Epithelial cell of esophagus (primary cell): ENCODE measurements around the gene ARL2BP.

Experiments used
- DNase-seq: peaks from one replicate; pipeline ENCODE4 v3.0.0; 2010; ENCODE audit warnings: low read depth
- H3K4me3 ChIP-seq: 2 replicates; pipeline ENCODE4 v1.5.1; 2011; ENCODE audit warnings: mild to moderate bottlenecking, low read length, control low read depth
- CTCF ChIP-seq: IDR thresholded peaks from 2 replicates; pipeline ENCODE4 v1.5.1; 2011; ENCODE audit warnings: low read depth, mild to moderate bottlenecking, low read length, control low read depth, inconsistent platforms; ENCODE audit not compliant: insufficient read depth; ENCODE audit errors: missing control alignments

ARL2BP gene

GRCh38 chr16:57258226-57258909, 13.3 kb downstream of the ARL2BP start:
- H3K4me3 ChIP-seq = no peak overlapping the region
- DNase-seq = no peak
- no peak for TF ChIP-seq CTCF

DNA sequence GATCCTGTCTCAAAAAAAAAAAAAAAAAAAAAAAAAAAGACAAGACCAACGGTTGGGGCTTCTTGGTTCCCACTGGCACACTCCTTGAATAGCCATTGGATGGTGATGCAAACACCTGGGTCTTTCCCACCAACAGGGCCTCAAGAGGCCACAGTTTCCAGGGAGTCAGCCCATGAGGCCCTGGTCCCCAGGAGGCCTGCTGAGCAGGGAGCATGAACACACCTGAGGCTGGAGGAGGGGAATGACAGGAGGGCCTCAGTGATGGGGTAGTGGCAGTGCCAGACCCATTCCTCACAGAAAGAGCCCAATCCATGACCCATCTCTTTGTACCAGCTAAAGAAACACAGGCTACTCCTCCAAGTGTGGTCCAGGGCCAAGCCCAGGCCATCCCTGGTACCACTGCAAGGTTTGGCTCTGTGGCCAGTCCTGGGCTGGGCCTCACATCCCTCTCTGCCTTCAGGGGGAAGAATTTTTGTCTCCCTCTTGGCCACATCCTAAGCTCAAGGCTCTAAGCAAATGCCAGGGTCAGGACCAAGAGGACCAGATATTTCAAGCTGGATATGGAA, 13.9 kb downstream of the ARL2BP start:
- no peak overlapping the region for H3K4me3 ChIP-seq
- TF ChIP-seq CTCF = no peak
- DNase-seq = no peak

DNA sequence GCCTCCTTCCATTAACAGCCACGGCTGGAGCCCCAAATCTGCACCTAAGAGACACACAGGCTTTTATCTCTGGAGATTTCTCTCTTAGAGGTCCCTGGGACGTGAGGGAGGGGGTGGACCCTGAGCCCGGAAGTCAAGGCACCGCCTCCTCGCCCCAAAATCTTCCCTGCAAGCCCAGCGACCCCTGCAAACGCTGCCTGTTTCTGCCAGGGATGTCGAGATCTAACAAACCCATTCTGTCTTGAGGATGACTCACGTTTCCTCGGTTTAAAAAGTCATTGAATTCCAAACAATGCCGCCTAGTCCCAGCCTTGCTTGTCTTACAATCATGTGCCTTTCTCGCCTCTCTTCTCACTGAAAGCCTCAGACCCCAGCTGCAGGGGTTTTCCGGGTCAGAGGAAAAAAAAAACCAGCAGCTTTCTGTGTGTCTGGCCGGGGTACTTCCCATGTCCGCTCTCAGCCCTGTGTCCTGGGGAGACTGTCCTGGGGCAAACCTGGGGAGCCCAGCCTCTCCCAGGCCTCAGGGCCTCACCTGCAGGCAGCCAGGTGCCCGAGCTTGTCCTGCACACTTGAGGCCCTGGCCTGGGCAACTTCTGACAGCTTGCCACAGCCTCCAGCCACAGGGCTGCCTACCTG, 15.4 kb downstream of the ARL2BP start:
- peak; percentile 82 for DNase-seq
- no peak for TF ChIP-seq CTCF
- H3K4me3 ChIP-seq = no peak overlapping the region

DNA sequence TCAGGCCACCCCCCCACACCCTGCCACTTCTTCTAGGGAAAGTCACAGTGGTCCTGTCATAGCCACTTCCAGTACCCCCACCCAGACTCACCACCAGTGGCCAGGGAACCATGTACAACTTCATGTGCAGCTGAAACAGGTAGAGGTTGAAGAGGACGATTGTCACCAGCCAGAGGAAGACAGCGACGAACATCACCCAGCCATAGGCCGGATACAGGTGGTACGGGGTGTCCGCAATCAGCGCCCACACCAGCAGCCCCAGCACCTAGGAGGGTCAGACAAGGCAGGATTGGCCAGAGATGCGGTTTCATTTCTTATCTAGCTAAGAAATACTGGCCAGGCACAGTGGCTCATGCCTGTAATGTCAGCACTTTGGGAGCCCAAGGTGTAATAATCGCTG, 16.7 kb downstream of the ARL2BP start:
- no peak for DNase-seq
- no peak for TF ChIP-seq CTCF
- no peak overlapping the region for H3K4me3 ChIP-seq

- TF ChIP-seq CTCF = no peak
- no peak for DNase-seq
- H3K4me3 ChIP-seq = no peak overlapping the region
Observed at GRCh38 chr16:57262841-57263540, 17.9 kb downstream of the ARL2BP start.

DNA sequence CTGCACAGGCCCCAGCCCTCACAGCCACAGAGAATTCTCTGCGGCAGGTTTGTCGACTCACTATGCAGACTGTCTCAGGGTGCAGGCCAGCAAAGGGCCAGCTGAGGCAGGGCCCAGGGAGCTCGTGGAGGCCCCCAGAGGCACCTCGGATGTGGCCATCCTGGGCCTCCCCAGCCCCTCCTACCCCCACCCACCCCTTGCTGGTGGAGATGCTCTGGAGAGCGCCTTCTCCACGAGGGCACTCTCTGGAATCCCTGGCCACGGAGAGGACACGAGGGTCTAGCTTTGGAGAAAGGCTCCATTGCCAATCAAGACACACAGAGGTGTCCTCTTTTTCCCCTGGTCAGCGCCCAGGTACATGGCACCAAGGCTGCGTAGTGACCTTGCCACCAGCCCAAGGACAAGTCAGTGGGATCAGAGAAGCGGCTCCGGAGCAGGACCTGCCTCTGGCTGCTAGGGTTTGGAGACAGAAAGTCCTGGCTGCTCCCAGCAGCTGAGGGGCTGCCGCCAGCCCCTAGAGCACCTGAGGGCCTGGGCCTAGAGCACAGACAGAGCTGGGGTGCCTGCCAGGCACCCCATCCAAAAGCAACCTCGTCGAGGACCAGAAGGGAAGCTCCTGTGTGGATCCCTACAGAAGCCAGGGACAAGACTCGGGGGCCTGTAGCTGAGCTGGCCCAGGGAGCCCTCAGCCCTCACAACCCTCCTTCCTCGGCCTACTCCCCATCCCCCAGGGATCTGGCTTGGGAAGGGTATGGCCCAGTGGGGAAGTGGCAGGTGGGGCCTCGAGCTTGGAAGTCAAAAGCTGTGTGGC, 18.7 kb downstream of the ARL2BP start:
- DNase-seq = peak; percentile 49
- no peak for TF ChIP-seq CTCF
- no peak overlapping the region for H3K4me3 ChIP-seq
